IPS-15b (cell line): ENCODE data around the gene ARHGAP30.
A peak's percentile ranks its signal among the peaks of the same experiment; 100 is the strongest.

ENCODE experiments used
- H3K27me3 ChIP-seq: one replicate; pipeline ENCODE4 v1.6.1; 2013; ENCODE audit warnings: low read length; ENCODE audit not compliant: control insufficient read depth, insufficient read depth
- H3K36me3 ChIP-seq: one replicate; pipeline ENCODE4 v1.6.1; 2013; ENCODE audit warnings: low read length; ENCODE audit not compliant: control insufficient read depth, insufficient read depth
- H3K4me1 ChIP-seq: one replicate; pipeline ENCODE4 v1.6.1; 2013; ENCODE audit warnings: mild to moderate bottlenecking, low read length; ENCODE audit not compliant: control insufficient read depth, insufficient read depth
- H3K4me3 ChIP-seq: one replicate; pipeline ENCODE4 v1.5.1; 2013; ENCODE audit warnings: low read depth, low read length
- H3K9ac ChIP-seq: one replicate; pipeline ENCODE4 v1.6.1; 2013; ENCODE audit warnings: low read depth, mild to moderate bottlenecking, low read length
- H3K9me3 ChIP-seq: one replicate; pipeline ENCODE4 v1.6.1; 2013; ENCODE audit warnings: mild to moderate bottlenecking, low read length; ENCODE audit not compliant: control insufficient read depth, insufficient read depth

Gene ARHGAP30

DNA sequence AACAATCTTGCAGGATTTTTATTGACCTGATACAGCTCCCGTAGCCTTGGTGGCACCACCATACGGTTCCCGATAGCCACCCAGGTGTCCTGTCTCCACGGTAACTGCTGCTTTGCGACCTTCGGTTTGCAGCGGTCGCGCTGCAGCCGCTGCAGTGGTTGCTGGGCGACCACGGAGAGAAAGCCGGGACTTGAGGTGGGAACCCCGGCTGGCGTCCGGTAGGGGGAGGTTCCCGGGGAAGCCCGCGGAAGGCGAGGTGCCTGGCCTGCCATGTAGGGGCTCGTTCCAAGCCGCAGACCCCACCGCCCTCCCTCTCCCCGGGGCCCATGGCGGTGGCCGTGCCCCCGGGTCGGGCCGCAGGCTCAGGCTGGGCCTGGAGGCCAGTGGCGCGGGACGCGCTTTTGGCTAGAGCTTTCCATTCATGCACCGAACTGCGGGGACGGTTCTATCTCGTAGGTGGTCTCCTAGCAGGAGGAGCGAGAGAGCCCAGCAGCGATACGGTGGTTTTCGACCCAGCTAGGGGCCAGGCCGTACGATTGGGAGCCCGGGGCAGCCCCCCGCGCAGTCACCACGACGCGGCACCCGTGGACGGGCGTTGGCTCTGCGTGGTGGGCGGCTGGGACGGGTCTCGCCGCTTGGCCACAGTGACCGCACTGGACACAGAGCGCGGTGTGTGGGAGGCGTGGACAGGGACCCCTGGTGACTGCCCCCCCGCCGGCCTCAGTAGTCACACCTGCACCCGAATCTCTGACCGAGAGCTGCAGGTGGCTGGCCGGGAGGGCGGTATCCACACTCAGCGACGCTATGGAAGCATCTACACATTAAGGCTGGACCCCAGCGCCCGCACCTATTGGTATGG lies 28.7 kb upstream of the ARHGAP30 start, which contains the start of gene KLHDC9:
TSS of gene KLHDC9 (plus strand) at position 152 of the 859 bp plus-strand sequence. CDS start at position 327, 175 bp downstream.
- peaks cover 15% of the 10 kb centered on the region for H3K36me3 ChIP-seq
- peaks cover 4% of the 10 kb centered on the region for H3K4me1 ChIP-seq
- H3K27me3 ChIP-seq, result no peaks in the 10 kb centered on the region
- peak within 1 kb of the TSS; percentile 76 for H3K4me3 ChIP-seq
- no peaks in the 10 kb centered on the region for H3K9me3 ChIP-seq
- peak within 1 kb of the TSS; percentile 88 for H3K9ac ChIP-seq

DNA sequence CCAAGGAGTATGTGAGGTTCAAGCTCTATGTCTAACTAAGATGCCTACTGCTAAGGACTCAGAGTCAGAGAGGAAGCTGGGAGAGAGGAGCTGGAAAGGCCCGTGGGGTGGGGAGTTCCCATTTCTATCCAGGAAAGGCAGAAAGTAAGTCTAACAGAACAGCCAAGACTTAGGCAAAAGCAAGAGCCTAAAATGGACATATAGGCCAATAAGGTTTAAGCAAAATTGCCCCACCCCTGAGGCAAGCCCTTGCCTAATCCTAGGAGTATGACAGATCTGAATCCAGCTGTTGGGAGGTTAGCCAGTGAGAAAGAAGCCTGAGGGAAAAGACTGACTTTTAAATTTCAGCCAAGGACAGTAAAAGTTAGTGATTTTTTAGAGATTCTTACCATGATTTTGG lies 26.8 kb upstream of the ARHGAP30 start:
- Histone ChIP-seq H3K36me3 (peaks cover 7% of the 10 kb centered on the region), H3K4me3 (no peak overlapping the region), H3K9me3 (no peaks in the 10 kb centered on the region), H3K9ac (no peak overlapping the region), H3K27me3 (no peaks in the 10 kb centered on the region), H3K4me1 (peaks cover 4% of the 10 kb centered on the region)

DNA sequence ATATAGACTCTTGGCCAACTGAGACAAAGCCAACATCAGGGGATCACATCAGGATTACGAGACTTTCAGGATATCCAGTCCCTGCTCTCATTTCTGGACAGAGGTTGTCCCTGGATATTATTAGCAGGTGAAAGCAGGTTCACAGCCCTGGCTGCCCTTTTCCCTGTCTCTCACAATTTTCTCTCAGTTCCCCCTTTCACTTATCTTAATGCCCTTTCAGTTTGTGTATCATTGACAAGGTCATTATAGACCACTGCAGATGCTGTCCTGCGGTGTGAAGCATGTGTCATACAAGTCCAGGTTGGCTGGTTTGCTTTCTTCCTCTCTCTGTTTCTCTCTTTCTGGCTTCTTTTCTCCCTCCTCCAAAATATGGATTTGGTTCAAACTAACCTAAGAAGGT lies 26.3 kb upstream of the ARHGAP30 start:
- Histone ChIP-seq H3K4me3 (no peak overlapping the region), H3K27me3 (no peaks in the 10 kb centered on the region), H3K9me3 (no peaks in the 10 kb centered on the region), H3K4me1 (peaks cover 4% of the 10 kb centered on the region), H3K9ac (no peak overlapping the region), H3K36me3 (peaks cover 4% of the 10 kb centered on the region)

DNA sequence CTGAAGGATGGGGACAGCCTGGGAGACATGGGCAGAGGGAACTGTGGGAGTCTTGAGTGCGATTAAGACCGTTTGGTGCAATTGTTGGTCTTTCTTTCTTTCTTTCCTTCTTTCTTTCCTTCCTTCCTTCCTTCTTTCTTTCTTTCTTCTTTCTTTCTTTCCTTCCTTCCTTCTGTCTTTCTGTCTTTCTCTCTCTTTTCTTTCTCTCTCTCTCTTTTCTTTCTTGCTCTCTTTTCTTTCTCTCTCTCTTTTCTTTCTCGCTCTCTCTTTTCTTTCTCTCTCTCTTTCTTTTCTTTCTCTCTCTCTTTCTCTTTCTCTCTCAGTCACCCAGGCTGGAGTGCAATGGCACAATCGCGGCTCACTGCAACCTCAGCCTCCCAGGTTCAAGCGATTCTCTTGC lies 25.5 kb upstream of the ARHGAP30 start:
- Histone ChIP-seq H3K9me3 (no peaks in the 10 kb centered on the region), H3K4me3 (no peak overlapping the region), H3K4me1 (peaks cover 4% of the 10 kb centered on the region), H3K27me3 (no peaks in the 10 kb centered on the region), H3K36me3 (no peaks in the 10 kb centered on the region), H3K9ac (no peak overlapping the region)

DNA sequence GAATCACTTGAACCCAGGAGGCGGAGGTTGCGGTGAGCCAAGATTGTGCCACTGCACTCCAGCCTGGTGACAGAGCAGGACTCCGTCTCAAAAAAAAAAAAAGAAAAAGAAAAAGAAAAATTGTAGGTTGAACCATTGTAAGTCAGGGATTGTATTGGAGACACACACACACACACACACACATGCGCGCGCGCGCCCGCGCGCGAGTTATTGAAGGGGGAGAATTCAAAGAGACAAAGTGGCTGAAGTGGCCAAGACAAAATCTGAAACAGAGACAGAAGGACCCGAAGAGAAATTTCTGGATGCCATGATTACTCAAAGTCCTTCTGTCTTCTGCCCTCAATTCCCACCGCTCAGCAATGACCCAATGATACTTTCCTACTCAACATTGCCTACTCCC lies 24.8 kb upstream of the ARHGAP30 start:
- Histone ChIP-seq H3K36me3 (no peaks in the 10 kb centered on the region), H3K4me1 (peaks cover 4% of the 10 kb centered on the region), H3K9me3 (no peaks in the 10 kb centered on the region)

DNA sequence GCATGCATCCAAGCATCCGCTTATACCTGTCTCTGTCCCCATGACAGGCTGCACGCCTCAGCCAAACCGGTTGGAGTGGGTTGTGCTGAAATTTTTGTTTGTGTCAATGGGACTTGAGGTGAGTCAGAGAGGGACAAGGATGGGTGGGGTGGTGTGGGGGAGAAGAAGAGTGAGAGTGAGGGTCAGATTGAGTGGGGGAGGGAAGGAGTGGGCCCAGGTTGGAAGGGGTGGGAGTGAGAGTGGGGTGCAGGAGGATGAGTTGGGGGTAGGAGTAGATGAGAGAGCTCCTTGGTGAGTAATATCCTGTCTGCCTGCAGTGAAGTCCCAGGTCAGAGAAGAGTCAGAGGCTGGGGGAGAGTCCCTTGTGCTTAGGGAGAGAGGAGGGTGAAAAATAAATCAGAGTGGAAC lies 22.9 kb upstream of the ARHGAP30 start:
- Histone ChIP-seq H3K4me1 (peaks cover 4% of the 10 kb centered on the region), H3K9me3 (no peaks in the 10 kb centered on the region), H3K4me3 (no peak overlapping the region), H3K27me3 (no peaks in the 10 kb centered on the region), H3K9ac (no peak overlapping the region), H3K36me3 (no peaks in the 10 kb centered on the region)

More for the DNA sequence above, 24.8 kb upstream of the ARHGAP30 start:
- H3K4me3 ChIP-seq, result no peak overlapping the region
- no peaks in the 10 kb centered on the region for H3K27me3 ChIP-seq
- H3K9ac ChIP-seq, result no peak overlapping the region

DNA sequence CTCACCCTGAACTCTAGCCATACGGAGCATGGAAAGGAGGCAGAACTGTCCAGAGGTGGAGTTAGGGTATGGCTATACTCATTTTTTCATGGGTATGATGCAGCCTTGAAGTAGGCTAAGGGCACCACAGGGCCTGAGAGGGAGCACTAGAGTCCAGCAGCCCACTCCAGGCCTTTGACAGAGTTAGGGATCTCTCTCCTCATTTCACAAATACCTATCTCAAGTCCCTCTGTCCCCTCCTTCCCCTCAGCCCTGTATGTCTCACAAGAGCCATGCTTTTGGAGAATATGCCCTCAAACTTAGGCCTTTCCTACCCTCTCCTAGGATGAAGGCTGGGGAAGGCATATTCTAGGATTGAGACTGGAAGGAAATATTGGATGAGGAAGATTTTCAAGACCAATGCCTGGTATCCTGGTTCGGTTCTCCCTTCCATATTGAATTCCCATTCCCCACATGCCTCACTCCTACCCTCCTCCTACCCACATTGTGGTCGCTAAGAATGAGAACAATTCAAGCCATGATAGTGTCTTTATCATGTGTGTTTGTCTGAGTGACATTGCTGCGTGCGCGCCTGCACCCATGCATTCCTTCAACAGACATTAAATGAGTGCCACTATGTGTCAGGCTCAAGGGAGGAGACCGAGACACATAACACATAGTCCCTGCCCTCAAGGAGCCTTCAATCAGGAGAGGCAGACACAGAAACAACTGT lies 22.3 kb upstream of the ARHGAP30 start:
- Histone ChIP-seq H3K4me1 (no peaks in the 10 kb centered on the region), H3K4me3 (no peak overlapping the region), H3K27me3 (no peaks in the 10 kb centered on the region), H3K9me3 (no peaks in the 10 kb centered on the region), H3K9ac (no peak overlapping the region), H3K36me3 (no peaks in the 10 kb centered on the region)

DNA sequence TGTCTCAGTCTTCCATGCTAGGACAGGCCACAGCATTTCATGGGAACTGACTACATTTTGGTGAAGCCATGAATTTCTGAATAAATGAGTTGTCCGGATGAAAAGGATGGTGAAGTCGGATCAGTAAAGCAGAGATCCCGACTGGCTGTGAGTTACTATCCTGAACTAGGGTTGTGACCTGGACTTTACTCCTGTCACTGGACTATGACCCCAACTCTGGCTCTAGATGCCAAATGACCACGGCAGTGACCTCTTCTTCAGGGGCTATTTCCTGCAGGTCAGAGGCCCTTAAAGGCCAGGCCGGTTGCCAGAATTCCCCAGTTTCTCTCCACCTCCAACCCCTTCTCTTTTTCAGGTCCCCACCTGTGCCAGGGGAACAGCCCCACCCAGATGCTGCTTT lies 21.4 kb upstream of the ARHGAP30 start:
- Histone ChIP-seq H3K36me3 (no peaks in the 10 kb centered on the region), H3K9ac (no peak overlapping the region), H3K27me3 (no peaks in the 10 kb centered on the region), H3K4me3 (no peak overlapping the region), H3K4me1 (peaks cover 3% of the 10 kb centered on the region), H3K9me3 (no peaks in the 10 kb centered on the region)

DNA sequence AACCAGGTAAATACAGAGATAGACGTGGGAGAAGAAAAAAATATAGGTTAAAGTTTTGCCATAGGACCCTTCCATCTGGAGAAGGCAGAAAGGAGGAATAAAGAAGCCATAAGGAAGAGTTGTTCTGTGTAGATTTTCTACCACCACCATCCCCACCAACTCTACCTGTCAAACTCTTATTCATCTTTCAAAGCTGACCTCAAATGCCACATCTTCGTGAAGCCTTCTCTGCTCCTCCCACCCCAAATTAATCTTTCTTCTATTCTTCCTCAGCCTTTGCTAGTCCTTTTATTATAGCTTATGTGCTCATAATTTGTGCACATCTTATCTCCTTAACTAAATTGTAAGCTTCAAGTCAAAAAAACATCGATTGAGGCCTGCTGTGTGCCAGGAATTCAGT lies 20.9 kb upstream of the ARHGAP30 start:
- Histone ChIP-seq H3K36me3 (no peaks in the 10 kb centered on the region), H3K9me3 (no peaks in the 10 kb centered on the region), H3K4me3 (no peak overlapping the region), H3K9ac (no peak overlapping the region), H3K27me3 (no peaks in the 10 kb centered on the region), H3K4me1 (peaks cover 6% of the 10 kb centered on the region)

DNA sequence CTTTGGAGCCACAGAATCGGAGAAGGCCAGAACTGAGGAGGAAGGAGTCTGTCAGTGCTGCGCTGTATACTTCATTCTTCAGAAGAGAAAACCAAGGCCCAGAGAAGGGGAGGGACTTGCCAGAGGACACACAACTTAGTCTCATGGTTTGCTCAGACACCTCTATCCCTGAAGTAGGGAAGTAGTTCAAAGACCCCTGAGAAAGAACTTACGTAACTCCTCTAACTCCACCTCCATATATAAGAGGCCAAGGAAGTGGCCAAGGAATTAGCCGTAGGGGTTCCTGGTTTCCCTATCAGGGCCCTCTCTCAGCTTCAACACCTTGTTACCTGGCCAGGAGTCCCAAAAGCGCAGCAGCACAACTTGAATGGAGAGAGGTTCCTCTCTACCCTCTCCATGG lies 20.2 kb upstream of the ARHGAP30 start:
- no peak overlapping the region for H3K4me3 ChIP-seq
- no peaks in the 10 kb centered on the region for H3K27me3 ChIP-seq
- no peak overlapping the region for H3K9ac ChIP-seq
- peaks cover 6% of the 10 kb centered on the region for H3K4me1 ChIP-seq
- no peaks in the 10 kb centered on the region for H3K36me3 ChIP-seq
- H3K9me3 ChIP-seq, result no peaks in the 10 kb centered on the region

DNA sequence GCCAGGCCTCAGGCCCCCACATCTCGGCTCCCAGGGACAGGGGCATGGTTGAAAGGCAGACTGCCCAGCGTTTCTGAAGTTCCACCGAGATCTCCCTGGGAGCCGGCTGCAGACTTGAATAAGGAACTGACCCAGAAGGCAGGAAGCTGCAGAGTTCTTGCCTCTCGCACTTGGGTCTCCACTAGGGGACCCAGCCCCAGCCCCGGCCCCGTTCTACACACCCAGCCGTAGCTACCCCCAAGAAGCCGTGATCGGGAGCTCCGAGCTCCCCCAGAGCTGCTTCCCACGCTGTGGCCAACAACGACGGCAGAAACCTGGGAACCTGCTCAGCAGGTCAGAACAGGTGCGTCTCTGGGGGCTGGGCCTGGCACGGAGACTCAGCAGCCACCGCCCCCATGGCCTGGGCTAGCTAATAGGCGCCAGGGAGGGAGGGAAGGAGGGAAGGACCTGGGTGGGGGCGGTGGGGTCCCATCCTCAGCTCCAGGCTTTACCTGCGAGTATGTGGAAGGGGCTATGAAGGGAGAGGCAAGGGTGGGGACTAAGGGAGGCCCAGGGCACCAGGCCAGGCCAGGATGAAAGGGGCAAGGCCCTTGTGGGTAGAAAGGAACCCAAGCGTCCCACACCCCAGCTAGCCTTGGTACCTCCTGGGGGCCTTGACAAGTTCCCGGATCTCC lies 19.7 kb upstream of the ARHGAP30 start, which contains the start of gene NECTIN4:
TSS of gene NECTIN4 (minus strand) at position 308 of the 674 bp plus-strand sequence. CDS start at position 46, 262 bp downstream.
- no peaks in the 10 kb centered on the region for H3K27me3 ChIP-seq
- no peak within 1 kb of the TSS for H3K9ac ChIP-seq

More for the DNA sequence above, 19.7 kb upstream of the ARHGAP30 start, which contains the start of gene NECTIN4:
- Histone ChIP-seq H3K4me3 (no peak within 1 kb of the TSS), H3K9me3 (no peaks in the 10 kb centered on the region), H3K36me3 (no peaks in the 10 kb centered on the region), H3K4me1 (peaks cover 6% of the 10 kb centered on the region)
